ENCODE data around the gene RPS16.

RPS16 gene

DNA sequence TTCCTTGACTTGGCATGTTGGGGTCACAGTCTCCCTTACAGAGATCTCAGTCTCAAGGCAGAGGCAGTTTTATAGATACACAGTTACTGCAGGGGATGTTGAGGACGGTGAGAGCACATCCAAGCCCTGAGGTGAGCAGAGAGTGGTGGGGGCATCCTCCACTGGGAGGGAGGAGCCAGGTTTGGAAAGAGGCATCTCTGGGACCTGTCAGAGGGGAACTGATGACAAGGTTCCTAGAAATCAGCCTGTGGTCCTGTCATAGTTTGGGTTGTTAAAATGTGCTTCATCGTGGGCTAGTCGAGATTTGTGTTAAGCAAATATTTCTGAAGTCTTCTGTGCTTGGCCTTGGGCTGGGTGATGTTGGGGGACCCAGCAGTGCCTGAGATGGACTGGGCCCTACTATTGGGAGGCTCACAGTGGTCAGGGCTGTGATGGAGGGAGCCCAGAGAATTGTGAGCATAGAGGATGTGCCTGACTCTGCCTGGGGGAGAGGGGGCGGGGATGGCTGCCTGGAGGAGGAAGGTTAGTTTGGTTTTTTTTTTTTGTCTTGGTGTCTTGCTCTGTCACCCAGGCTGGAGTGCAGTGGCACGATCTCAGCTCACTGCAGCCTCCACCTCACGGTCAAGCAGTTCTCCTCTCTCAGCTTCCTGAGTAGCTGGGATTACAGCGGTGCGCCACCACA, 13.5 kb upstream of the RPS16 start:
- in situ Hi-C loops (cut with MboI; ENCODE audit: low sequenced_read_pairs) = no loop called here

GRCh38 chr19:39448271-39448670, 12.5 kb upstream of the RPS16 start:
- in situ Hi-C loops (cut with MboI; ENCODE audit: low sequenced_read_pairs) = no loop called here

- in situ Hi-C loops (cut with MboI; ENCODE audit: low sequenced_read_pairs) = no loop called here
Observed at GRCh38 chr19:39446365-39447084, 10.8 kb upstream of the RPS16 start.

DNA sequence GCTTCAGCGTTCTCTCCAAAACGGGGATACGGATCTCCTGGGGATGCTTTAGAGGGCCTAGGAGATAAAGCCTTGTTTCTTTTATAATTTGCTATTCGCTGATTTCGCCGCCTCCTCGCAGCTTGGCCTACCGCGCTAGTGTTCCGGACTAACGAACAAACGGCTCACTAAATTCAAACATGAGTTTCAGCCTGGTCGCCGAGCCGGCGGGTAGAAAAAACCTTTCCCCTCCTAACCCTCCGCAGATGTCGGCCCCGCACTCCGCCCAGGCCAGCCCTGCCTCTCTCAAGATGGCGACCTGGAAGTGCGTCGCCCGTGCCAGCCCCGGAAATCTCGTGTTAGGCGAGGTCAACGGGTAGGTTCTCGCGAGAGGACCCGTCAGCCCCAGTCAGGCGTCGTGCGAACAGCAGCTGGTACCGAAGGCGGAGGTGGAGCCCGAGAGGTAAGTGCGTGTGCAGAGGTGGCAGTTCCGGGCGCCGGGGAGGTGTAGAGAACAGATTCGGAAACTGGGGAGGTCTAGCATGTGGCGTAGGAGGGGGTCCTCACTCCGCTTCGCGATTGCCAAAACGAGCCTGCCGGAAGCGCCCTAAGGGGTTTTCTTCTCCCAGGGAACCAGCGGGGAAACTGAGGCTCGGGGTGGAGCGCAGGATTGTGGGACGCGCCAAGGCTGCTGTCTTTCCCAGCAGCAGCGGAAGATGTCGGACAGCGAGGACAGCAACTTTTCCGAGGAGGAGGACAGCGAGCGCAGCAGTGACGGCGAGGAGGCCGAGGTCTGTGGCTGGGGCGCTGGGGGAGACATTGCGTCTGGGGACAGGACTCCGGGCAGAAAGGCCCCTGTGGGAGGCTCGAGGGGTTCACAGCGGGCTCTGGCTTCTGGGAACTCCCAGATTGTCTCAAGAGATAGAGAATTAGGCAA, 9.7 kb upstream of the RPS16 start, which contains the start of gene SUPT5H:
Gene SUPT5H (plus strand): TSS at position 387 of the 916 bp plus-strand sequence. CDS start 309 bp downstream, at position 696.
- in situ Hi-C loops (cut with MboI; ENCODE audit: low sequenced_read_pairs) = no loop called here

DNA sequence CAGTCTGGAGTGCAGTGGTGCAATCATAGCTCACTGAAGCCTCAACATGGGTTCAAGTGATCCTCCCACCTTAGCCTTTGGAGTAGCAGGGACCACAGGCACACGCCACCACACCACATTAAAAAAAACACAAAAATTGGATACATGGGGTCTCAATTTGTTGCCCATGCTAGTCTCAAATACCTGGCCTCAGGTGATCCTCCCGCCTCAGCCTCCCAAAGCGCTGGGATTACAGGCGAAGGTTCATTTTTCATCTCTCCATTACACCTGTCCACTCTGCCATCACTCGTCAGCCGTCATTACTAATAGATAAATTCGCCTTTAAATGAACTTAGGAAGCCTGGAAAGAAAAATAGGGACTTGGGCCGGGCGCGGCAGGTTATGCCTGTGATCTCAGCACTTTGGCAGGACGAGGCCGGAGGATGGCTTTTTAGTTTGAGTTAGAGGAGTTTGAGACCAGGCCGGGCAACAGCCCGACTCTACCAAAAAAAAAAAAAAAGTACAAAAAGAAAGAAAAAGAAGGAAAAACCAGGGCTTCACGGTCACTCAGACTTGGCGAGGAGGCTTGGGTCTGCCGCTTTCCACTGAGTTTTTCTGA, 8.9 kb upstream of the RPS16 start:
- in situ Hi-C loops (cut with MboI; ENCODE audit: low sequenced_read_pairs) = no loop called here

DNA sequence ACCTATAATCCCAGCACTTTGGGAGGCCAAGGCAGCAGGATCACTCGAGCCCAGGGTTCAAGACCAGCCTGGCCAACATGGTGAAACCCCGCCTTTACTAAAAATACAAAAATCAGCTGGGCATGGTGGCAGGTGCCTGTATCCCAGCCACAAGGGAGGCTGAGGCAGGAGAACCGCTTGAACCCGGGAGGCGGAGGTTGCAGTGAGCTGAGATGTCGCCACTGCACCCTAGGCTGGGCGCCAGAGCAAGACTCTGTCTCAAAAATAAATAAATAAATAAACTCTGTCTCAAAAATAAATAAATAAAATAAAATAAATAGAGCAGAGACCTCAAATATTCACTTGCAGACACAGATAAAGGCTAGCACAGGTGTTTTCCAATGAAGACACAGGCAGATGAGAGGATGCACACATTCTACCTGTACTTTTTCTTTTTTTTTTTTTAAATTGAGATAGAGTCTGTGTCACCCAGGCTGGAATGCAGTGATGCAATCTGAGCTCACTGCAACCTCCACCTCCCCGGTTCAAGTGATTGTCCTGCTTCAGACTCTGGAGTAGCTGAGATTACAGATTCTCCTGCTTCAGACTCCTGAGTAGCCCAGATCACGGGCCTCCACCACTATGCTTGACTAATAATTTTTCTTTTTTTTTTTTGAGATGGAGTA, 2.7 kb upstream of the RPS16 start:
- in situ Hi-C loops (cut with MboI; ENCODE audit: low sequenced_read_pairs) = no loop called here

DNA sequence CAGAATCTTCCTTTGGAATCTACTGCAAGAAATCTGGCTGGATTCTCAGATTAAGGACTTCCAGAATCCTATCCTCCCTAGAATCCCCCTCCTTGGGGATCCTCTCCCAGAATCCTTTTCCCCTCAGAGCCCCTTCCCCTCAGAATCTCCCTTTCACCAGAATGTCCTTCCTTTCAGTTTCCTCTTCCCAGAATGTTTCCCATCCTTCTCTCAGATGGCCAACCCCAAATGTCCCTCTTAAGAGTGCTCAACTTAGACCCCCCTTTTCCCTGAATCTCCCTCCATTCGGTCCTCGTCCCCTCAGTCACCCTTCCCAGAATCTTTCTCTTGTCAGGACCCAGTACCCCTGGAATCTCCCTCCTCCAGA, 584 bp upstream of the RPS16 start:
- in situ Hi-C loops (cut with MboI; ENCODE audit: low sequenced_read_pairs) = no loop called here

DNA sequence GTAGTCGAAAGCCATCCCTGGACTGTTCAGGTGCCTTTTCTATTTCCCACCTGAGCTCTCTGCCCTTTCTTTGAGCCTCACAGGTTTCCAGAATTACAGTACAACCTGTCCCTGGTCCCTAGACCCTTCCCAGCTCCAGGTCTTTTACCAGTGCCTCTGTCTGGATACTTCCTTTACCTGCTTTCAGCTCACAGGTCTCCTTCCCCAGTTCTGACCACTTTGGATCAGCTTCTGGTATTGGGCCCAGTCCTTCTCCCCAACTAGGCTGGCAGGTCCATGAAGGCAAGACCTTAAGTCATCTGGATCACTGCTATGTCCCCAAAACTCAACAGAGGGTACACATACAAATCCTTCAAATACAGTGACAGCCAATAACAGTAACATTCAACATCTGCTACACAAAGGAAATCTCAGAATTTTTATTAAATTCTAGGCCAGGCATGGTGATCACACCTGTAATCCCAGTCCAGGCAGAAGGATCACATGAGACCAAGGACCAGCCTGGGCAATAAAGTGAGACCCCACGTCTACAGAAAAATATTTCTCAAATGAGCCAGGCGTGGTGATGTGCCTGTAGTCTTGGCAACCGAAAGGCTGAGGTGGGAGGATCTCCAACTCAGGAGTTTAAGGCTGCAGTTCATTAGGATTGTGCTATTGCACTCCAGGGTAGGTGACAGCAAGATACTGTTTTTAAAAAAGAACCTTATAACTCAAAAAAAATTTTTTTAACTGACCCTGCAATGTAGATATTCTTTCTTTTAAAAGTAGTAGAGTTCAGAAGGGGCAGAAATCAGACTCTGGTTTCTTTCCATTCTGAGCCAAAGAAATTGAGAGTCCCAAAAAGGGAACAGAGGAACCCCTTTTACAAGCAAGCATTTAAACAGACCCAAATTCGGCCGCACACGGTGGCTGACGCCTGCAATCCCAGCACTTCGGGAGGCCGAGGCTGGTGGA, 1.3 kb downstream of the RPS16 start:
- in situ Hi-C loops (cut with MboI; ENCODE audit: low sequenced_read_pairs) = no loop called here

DNA sequence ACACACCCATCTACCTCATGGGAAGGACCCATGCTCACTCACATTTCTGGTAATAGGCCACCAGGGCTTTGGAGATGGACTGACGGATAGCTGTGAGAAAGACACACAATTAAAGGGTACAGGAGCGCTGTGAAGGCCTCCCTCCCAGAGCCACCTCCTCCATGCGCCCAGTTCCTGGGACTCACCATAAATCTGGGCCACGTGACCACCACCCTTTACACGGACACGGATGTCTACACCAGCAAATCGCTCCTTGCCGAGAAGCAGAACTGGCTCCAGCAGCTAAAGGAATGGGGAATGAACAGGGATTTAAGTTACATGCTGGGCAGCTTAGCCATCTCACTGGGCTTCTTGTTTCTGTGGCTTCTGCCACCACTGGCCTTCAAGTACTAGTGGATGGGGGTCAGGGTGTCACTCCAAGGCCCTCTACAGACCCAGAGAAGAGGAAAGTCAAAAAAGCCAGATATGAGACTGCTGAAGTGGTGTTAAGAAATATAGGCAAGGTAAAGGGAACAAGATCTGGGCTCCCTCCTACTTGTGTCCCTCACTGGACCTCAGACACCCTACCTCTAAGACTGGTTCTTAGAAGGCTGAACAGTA, 2.2 kb downstream of the RPS16 start:
- in situ Hi-C loops (cut with MboI; ENCODE audit: low sequenced_read_pairs) = no loop called here

DNA sequence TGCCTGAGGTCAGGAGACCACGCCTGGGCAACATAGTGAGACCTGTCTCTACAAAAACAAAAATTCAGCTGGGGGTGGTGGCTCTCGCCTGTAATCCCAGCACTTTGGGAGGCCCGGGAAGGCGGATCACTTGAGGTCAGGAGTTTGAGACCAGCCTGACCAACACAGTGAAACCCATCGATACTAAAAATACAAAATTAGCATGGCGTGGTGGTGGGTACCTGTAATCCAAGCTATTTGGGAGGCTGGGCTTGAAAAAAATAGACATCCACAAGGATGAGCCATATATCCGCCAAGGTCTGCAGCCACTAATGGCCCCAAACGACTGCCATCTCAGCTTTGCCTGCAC, 3.1 kb downstream of the RPS16 start:
- in situ Hi-C loops (cut with MboI; ENCODE audit: low sequenced_read_pairs) = no loop called here

GRCh38 chr19:39430675-39431593, 4.8 kb downstream of the RPS16 start:
- in situ Hi-C loops (cut with MboI; ENCODE audit: low sequenced_read_pairs) = no loop called here

GRCh38 chr19:39428283-39429112, 7.3 kb downstream of the RPS16 start:
- in situ Hi-C loops (cut with MboI; ENCODE audit: low sequenced_read_pairs) = no loop called here

DNA sequence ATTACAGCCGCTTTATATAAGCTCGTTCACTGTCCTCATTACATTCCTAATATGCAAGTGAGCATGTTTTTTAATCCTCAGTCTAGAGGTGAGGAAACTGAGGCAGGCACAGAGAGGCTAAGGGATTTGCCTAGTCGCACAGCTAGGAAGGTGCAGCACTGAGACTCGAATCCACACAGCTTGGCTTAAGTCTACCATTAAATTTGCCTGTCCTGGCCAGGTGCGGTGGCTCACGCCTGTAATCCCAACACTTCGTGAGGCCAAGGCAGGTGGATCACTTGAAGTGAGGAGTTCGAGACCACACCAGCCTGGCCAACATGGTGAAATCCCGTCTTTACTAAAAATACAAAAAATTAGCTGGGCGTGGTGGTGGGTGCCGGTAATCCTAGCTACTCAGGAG, 8.0 kb downstream of the RPS16 start:
- in situ Hi-C loops (cut with MboI; ENCODE audit: low sequenced_read_pairs) = no loop called here

DNA sequence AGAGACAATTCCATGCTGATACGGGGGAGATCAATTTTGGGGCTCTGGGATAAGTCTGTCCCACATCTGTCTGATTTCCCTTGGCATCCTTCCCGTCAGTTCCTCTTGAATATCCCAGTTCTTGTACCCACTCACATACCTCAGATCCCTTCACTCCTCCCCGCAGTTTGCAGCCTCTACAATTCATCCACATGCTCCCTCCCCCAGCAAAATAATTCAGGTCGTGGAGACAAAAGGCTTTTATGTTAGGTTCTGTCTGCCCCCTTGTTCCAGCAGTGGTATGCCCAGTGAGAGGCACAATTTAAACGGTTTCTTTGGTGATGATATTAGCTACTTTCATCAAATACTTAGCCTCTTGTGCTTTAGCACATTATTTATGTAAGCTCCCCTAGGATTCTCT, 9.6 kb downstream of the RPS16 start:
- in situ Hi-C loops (cut with MboI; ENCODE audit: low sequenced_read_pairs) = no loop called here

DNA sequence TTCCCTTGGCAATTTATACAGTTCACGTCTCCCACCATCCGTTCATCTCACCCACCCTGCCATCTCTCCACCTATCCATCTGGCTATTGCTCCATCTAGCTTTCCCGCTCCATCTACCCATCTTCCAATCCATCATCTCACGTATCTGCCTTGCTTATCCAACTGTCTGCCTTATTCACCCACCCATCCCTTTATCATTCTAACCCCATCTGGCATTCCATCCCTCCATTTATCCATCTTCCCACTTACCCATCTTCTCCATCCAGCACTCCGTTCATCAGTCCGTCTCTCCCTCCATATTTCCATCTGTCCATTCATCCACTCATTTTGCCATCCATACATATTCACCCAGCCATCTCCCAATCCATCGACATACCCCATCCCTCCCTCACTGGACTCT, 10.0 kb downstream of the RPS16 start:
- in situ Hi-C loops (cut with MboI; ENCODE audit: low sequenced_read_pairs) = no loop called here

DNA sequence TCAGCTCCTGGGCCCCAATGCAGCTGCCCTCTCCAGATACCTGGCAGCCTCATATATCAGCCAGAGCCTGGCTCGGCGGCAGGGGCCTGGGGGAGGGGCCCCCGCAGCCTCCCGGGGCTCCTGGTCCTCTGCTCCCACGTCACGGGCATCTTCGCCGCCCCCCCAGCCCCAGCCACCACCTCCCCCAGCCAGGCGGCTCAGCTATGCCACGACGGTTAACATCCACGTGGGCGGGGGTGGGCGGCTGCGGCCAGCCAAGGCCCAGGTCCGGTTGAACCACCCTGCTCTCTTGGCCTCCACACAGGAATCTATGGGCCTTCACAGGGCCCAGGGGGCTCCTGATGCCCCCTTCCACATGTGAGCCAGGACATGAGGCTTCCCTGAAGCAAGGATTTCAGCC, 10.8 kb downstream of the RPS16 start:
- in situ Hi-C loops (cut with MboI; ENCODE audit: low sequenced_read_pairs) = no loop called here
